ENCODE measurements around the gene UBAC1.
"Not testable (repeated sequence)": the region's sequence is repeated elsewhere in the genome, so short reads cannot be mapped to it uniquely, and the experiment has no call there.

The UBAC1 gene

DNA sequence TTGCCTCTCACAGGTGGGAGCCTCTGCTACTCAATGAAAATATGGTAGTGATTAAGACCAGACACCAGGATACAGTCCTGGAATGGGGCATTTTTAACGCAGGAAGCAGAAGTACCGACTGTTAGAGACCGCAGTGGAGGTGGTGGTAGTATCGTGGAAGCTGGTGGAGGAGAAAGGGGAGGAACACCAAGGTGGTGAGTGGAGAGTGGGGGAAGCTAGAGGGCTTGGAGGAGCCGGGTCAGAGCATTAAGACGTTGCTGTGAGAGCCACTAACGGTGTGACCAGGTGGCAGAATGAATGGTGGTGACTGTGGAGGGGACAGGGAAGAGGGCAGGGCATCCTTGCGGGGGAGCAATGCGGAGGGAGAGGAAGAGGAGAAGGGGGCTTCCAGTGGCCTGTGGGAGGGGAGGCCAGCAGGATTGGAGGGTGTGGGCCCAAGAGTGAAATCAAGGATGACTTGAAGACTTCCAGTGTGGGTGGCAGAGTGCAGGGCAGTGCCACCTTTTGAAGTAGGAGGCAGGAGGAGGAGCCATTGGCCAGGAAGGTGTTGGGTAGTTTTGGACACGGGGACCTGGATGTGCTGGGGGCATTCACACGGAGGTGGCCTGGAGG is 1.6 kb upstream of the UBAC1 start:
- no peak for DNase-seq
- peak overlapping the region; percentile 28 for H3K27ac Mint-ChIP-seq

DNA sequence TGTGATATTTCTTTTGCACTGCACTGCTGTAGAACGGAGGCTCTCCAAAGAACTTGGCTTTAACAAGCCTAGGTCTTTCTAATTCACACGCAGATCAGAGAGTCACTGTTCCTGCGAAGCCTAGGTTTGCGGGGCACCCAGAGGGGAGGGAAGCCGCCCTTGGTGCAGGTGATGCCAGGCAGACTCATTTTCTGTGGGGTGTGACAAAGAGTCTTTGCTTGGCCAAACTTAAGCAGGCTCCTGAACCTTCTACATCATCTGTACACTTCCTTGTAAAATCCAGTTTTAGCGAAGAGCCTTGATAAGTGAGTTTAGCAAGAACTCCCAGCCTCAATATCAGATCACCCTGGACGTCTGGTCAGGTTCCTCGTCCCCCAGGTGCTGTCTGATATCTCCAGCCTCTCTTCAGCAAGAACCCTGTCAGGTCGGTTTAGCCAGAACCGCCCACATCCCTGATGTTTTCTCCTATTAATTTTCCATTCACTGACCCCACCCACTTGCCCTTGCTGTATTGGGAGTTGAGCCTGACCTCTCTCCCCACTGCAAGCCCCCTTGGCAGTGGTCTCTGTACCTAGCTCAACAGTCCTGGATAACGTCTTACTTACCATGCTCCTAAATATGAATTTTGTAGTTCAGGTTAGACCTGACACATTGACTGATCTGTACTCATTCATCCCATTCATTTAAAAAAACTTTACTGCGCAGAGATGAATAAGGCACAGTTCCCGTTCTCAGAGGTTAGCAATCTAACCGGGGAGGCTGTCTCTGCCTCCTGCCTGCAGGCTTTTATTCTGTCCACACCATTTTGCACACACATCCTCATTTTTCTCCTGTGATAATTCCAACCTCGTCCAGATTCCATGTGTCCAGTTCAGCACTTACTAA is 880 bp upstream of the UBAC1 start:
- ATAC-seq (replicated peaks), result peak in 1 of 2 donors; percentile 17
- DNase-seq, result no peak
- H3K4me1 Mint-ChIP-seq, result peaks cover 24 to 40% of the 10 kb centered on the region in 2 donors
- peak overlapping the region; percentile 81 for H3K27ac Mint-ChIP-seq
- H3K36me3 Mint-ChIP-seq, result no peaks in the 10 kb centered on the region
- H3K4me3 Mint-ChIP-seq, result peak overlapping the region; percentile 72 to 73
- no peaks in the 10 kb centered on the region for H3K9me3 Mint-ChIP-seq
- peaks cover 9 to 19% of the 10 kb centered on the region in 2 donors for H3K27me3 Mint-ChIP-seq

More for the DNA sequence above, 1.6 kb upstream of the UBAC1 start:
- H3K9me3 Mint-ChIP-seq, result no peaks in the 10 kb centered on the region
- peak overlapping the region; percentile 72 to 73 for H3K4me3 Mint-ChIP-seq
- H3K4me1 Mint-ChIP-seq, result peaks cover 29 to 46% of the 10 kb centered on the region in 2 donors
- H3K36me3 Mint-ChIP-seq, result no peaks in the 10 kb centered on the region
- peaks cover 14 to 22% of the 10 kb centered on the region in 2 donors for H3K27me3 Mint-ChIP-seq
- ATAC-seq (replicated peaks), result no peak

DNA sequence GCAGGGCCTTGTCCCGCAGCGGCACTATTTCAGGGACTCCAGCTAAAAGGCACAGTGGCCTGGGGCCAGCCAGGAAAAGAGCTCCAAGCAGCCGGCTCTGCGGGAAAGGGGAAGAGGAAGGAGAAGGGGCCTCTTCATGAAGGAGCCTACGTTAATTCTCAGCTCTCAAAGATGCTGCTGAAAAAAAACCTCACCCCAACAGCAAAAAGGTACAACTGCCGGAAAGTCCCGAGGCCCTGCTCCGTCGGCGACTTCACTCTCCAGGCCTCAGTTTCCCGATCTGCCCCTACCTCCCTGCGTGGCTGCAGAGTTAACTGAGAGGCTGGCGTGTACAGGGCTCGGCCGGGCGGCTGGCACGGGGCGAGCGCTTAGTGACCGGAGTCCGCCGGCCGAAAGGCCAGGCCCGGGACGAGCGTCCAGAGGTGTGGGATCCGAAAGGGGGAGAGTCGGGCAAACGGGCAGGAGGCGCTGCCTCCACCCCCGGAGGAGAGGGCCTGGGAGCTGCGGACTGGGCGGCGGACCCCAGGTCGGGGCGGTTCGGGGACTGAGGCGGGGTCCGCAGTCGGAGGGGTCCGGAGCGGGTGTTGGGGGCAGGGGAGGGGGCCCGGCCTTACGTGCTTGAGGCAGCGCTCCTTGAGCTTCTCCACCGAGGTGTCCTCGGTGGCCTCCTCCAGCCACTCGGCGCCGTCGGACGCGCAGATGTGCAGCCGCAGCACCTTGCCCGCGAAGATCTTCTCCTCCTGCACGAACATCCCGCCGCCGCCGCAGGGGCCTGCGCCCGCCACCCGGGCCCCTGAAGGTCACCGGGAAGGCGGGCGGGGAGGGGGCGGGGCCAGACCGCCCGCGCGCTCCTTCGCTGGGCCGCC is 529 bp downstream of the UBAC1 start:
- no peak for DNase-seq

DNA sequence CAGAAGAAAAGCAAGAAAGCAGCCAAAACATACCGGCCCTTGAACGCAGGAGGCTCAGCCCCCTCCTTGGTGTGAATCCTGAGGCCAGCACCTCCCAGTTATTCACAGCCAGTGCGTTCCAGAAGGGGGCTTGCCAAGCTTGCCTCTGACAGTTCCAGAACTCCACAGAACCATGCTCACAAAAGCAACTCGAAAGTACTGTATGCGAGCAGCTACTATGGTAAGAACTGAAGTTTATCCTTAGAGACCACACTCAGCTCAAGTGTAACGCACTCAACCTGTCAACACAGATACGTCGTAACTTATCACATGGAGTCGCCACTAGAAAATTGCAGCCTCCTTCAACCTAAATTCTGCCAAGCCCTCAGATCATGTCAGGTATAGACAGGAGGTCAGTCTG is 1.4 kb downstream of the UBAC1 start:
- peaks cover 3 to 5% of the 10 kb centered on the region in 2 donors for H3K36me3 Mint-ChIP-seq
- H3K4me1 Mint-ChIP-seq, result peaks cover 28 to 45% of the 10 kb centered on the region in 2 donors
- no peak for DNase-seq
- peak overlapping the region; percentile 93 for H3K27ac Mint-ChIP-seq
- peaks cover 9 to 15% of the 10 kb centered on the region in 2 donors for H3K27me3 Mint-ChIP-seq
- H3K4me3 Mint-ChIP-seq, result peak overlapping the region; percentile 92 to 97
- ATAC-seq (replicated peaks), result no peak
- H3K9me3 Mint-ChIP-seq, result no peaks in the 10 kb centered on the region

More for the DNA sequence above, 529 bp downstream of the UBAC1 start:
- Mint-ChIP-seq H3K4me1 (peaks cover 28 to 40% of the 10 kb centered on the region in 2 donors), H3K27me3 (peaks cover 9 to 19% of the 10 kb centered on the region in 2 donors), H3K9me3 (no peaks in the 10 kb centered on the region), H3K36me3 (no peaks in the 10 kb centered on the region), H3K4me3 (peak overlapping the region; percentile 92 to 97), H3K27ac (peak overlapping the region; percentile 93)
- peak; percentile 1 to 2 for ATAC-seq (replicated peaks)

DNA sequence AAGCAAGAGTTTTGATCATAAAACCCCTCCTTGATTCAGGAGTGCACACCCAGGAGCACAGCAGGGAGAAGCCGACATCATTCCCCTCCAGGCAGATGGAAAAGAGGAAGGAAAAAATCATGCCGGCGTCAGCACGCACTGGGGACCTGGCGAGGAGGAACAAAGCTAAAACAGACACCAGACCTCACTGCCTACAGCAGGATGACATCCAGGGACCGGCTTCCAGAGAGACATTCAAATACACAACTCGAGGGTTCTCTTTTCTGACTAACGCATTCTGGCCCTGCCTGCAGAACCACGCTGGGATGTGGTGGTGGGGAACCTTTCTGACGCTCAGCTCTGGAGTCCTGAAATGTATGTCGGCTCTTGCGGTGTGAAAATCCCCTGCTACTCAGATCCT is 2.7 kb downstream of the UBAC1 start:
- H3K4me3 Mint-ChIP-seq, result no peak overlapping the region
- H3K27ac Mint-ChIP-seq, result no peak overlapping the region
- no peak for DNase-seq

DNA sequence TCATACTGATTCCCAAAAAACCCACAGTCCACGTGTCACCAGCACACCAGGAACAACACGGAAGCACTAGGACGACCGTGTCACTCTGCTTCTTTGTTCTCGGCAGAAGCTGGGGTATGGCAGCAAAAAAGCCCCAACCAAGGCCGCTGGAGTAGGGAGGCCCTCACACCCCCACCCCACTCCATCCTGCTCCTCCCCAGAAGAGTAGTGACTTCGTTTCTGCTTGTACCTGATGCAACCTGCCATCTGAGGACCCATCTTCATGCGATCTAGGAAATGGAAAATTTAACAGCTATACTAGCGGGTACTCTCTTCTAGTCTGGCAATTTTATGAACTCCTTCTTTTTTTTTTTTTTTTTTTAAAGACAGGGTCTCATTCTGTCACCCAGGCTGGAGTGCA is 3.7 kb downstream of the UBAC1 start:
- Mint-ChIP-seq H3K36me3 (peaks cover 11 to 20% of the 10 kb centered on the region in 2 donors), H3K4me1 (peaks cover 23 to 38% of the 10 kb centered on the region in 2 donors), H3K27ac (no peak overlapping the region), H3K9me3 (no peaks in the 10 kb centered on the region), H3K27me3 (no peaks in the 10 kb centered on the region), H3K4me3 (no peak overlapping the region)
- ATAC-seq (replicated peaks) (no peak), DNase-seq (no peak)

More for the DNA sequence above, 2.7 kb downstream of the UBAC1 start:
- peaks cover 28 to 45% of the 10 kb centered on the region in 2 donors for H3K4me1 Mint-ChIP-seq
- peaks cover 8 to 14% of the 10 kb centered on the region in 2 donors for H3K36me3 Mint-ChIP-seq
- no peaks in the 10 kb centered on the region for H3K9me3 Mint-ChIP-seq
- peaks cover 3 to 8% of the 10 kb centered on the region in 2 donors for H3K27me3 Mint-ChIP-seq
- no peak for ATAC-seq (replicated peaks)

DNA sequence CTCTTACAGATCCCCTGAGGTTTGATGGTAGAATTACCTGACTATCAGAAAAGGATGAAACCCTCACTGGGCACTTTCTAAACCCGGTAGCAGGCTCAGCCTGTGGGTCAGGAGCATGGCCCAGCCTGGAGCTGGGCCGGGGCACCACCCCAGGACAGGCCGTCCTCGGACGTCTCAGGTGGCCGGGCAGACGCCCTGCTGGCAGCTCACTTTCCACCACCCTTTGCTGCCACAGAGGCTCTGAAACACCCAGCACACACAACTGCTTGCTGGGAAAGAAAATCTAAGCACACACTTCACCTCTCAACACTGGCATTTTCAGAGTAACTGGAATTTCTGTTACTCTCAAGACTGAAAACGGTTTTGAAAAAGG is 4.4 kb downstream of the UBAC1 start:
- no peak for DNase-seq
- Mint-ChIP-seq H3K27me3 (no peaks in the 10 kb centered on the region), H3K4me3 (no peak overlapping the region), H3K36me3 (peaks cover 14 to 23% of the 10 kb centered on the region in 2 donors), H3K4me1 (peaks cover 16 to 32% of the 10 kb centered on the region in 2 donors), H3K27ac (no peak overlapping the region), H3K9me3 (no peaks in the 10 kb centered on the region)
- ATAC-seq (replicated peaks), result no peak

DNA sequence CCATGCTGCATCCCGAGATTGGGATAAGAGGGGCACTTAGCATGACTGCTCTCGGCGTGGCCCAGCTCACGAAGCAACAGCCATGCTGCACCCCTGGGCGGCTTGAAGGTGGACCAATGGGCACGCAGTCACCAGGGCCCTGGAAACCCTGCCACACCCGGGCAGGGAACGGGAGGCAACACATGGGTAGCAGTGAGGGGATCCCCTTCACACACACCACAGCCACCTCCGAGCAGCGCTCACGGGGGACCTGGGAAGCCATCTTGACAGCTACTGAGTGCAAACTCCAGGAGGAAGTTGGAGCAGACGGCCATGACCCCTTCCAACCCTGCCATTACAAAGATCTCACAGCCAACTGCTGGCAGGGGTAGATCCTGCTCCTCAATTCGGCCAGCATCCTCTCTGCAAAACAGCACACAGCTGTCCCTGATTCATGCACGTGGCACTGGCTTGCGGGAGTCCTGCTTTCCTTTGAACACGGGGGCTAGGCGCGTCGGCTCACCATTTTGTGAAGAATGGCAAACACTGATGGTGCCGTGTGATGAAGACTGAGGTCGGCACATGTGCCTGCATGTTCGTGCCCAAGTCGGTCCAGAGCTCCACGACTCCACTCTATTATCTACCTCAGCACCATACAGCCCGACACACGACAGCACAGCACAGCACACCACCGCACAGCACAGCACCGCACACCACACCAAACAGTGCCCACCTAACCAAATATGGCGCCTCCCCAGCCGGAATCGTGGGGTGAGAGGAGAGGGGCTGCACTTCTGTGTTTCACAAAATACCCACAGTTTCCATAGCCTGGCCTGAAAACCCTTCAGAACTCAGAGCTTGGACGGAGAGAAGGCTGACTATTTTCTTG is 5.0 kb downstream of the UBAC1 start:
- no peaks in the 10 kb centered on the region for H3K9me3 Mint-ChIP-seq
- peaks cover 15 to 23% of the 10 kb centered on the region in 2 donors for H3K36me3 Mint-ChIP-seq
- no peak overlapping the region for H3K4me3 Mint-ChIP-seq
- DNase-seq (no peak), ATAC-seq (replicated peaks) (no peak)
- no peaks in the 10 kb centered on the region for H3K27me3 Mint-ChIP-seq
- H3K4me1 Mint-ChIP-seq, result peaks cover 13 to 27% of the 10 kb centered on the region in 2 donors
- H3K27ac Mint-ChIP-seq, result no peak overlapping the region

DNA sequence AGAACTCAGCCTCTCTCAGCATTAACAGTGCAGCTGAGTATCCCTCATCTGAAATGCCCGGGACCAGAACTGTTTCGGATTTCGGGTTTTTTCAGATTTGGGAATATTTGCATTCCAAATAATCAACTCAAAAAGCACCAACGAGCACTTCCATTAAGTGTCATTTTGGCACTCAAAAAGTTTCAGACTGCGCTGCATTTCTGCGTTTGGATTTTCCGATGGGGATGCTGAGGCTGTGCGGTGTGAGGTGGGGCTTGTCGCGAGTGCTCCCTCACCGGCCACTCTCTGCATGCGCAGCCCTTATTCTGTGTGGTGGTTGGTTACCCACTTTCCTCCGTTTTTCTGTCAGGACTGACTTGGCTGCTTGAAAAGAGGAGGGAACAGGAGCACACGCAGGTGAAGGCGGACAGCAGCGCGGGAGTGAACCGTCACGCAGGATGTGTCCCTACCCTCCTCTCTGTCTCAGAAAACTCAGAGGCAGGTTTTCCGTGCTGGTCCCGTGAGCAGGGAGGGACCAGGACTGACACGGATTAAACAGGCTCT is 8.4 kb downstream of the UBAC1 start:
- no peak for ATAC-seq (replicated peaks)
- Mint-ChIP-seq H3K36me3 (peaks cover 34 to 45% of the 10 kb centered on the region in 2 donors), H3K4me3 (no peak overlapping the region), H3K4me1 (peaks cover 4 to 9% of the 10 kb centered on the region in 2 donors), H3K27ac (no peak overlapping the region), H3K9me3 (no peaks in the 10 kb centered on the region), H3K27me3 (no peaks in the 10 kb centered on the region)
- no peak for DNase-seq

DNA sequence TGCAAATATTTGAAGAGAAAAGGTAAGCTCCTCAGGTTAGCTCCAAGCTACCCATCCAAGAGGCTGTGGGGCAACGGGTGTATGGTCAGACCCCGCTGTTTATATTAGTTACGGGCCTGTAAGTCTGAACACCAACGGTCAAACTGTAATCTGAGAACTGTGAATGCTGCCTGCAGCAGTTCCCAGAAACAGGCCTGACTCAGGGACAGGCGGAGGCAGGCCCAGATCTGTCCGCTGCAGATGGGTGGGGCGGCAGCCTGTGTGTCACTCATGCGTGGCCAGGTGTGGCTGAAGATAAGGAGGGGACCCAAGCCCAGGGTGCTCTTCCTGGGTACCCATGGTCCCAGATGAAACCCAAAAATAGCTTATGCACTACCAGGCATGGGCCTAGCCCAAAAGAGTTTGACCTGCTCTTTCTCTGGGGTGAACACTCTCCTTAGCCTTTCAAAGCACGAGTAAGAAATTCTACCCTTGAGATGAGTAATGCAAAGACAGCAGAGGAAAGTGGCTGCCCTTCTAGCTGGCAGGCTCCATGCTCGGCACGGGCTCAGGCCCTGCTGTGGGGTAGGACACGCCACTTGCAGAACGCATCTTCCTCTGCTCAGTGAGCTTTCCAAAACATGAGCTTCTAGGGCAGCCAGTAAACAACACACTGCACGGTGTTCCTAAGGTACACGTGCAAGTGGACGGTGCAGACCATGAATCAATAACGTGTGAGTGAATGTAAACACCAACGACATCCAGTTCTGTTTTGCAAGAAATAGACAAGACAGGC is 9.1 kb downstream of the UBAC1 start:
- H3K4me1 Mint-ChIP-seq, result peaks cover 4 to 9% of the 10 kb centered on the region in 2 donors
- ATAC-seq (replicated peaks), result no peak
- H3K4me3 Mint-ChIP-seq, result no peak overlapping the region
- no peaks in the 10 kb centered on the region for H3K27me3 Mint-ChIP-seq
- H3K36me3 Mint-ChIP-seq, result peaks cover 35 to 48% of the 10 kb centered on the region in 2 donors
- H3K9me3 Mint-ChIP-seq, result no peaks in the 10 kb centered on the region
- no peak overlapping the region for H3K27ac Mint-ChIP-seq
- no peak for DNase-seq

DNA sequence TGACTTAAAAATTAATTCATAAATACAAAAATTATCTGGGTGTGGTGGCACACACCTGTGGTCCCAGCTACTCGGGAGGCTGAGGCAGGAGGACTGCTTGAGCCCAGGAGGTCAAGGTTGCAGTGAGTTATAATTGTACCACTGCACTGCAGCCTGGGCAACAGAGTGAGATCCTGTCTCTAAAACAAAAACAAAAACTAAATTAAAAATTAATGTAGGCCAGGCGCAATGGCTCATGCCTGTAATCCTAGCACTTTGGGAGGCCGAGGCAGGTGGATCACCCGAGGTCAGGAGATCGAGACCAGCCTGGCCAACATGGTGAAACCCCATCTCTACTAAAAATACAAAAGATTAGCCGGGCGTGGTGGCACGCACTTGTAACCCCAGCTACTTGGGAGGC is 9.9 kb downstream of the UBAC1 start:
- H3K27ac Mint-ChIP-seq; H3K4me1 Mint-ChIP-seq; H3K4me3 Mint-ChIP-seq; ATAC-seq (replicated peaks); DNase-seq; H3K27me3 Mint-ChIP-seq; H3K9me3 Mint-ChIP-seq: not testable (repeated sequence)
- H3K36me3 Mint-ChIP-seq, result peaks cover 35 to 53% of the 10 kb centered on the region in 2 donors

DNA sequence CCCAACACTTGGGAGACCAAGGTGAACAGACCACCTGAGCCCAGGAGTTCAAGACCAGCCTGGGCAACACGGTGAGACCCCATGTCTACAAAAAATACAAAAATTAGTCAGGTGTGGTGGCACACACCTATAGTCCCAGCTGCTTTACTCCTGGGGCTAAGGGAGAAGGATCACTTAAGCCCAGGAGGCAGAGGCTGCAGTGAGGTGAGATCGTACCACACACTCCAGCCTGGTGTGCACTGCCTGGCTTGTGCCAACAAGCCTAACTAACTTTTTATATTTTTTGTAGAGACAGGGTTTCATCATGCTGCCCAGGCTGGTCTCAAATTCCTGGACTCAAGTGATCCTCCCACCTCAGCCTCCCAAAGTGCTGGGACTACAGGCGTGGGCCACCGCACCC is 10.3 kb downstream of the UBAC1 start:
- peaks cover 36 to 58% of the 10 kb centered on the region in 2 donors for H3K36me3 Mint-ChIP-seq
- H3K27ac Mint-ChIP-seq, result not testable (repeated sequence)

More for the DNA sequence above, 10.3 kb downstream of the UBAC1 start:
- H3K9me3 Mint-ChIP-seq; DNase-seq; H3K4me3 Mint-ChIP-seq; H3K4me1 Mint-ChIP-seq; H3K27me3 Mint-ChIP-seq; ATAC-seq (replicated peaks): not testable (repeated sequence)

All from stimulated activated naive B cell treated with anti-CD40 and anti-IgM and Interleukin-4, amounts not matched to agents 10 μg/mL and 1 μg/mL and 100 μg/mL, for 72 hours (primary cell).